GM18873 (cell line): ENCODE results near the gene DHRS7B.

ENCODE experiments used
- ATAC-seq: cut with Tn5 transposase; IDR thresholded peaks from one replicate; pipeline ENCODE4 v1.9.1; 2021; ENCODE audit warnings: mild to moderate bottlenecking, moderate library complexity, moderate number of reproducible peaks; ENCODE audit not compliant: unreplicated experiment, low FRiP score

DHRS7B gene

GRCh38 chr17:21231533-21231932 lies 104.8 kb downstream of the DHRS7B start:
- ATAC-seq, result no peak

- no peak for ATAC-seq
These were observed 105.4 kb downstream of the DHRS7B start for GRCh38 chr17:21232033-21232749.

- ATAC-seq, result no peak
These were observed 107.0 kb downstream of the DHRS7B start for GRCh38 chr17:21233581-21234347.

- no peak for ATAC-seq
These were observed 109.2 kb downstream of the DHRS7B start for GRCh38 chr17:21235921-21236320.

GRCh38 chr17:21239680-21240368 lies 113.1 kb downstream of the DHRS7B start:
- no peak for ATAC-seq

- ATAC-seq, result no peak
These were observed 113.7 kb downstream of the DHRS7B start for GRCh38 chr17:21240369-21241055.
